HepG2 (cell line): ENCODE results near the gene PRDX5. TPM values are rescaled to one million over a fixed set of nuclear protein-coding genes. Genes with fewer than 3 reads are reported as not detected.

Experiments used
- ATAC-seq: fragments of 200-7000 bp; cut with Tn5 transposase; 3 replicates; pipeline ENCODE4 v1.9.1; 2020; ENCODE audit warnings: mild to moderate bottlenecking, moderate library complexity
- BruUV-seq: library from RNA; stranded (reverse); fragments of 400-500 nt; replicated peaks from 2 replicates; lab custom pipeline; 2021; lab: Mats Ljungman, UMichigan
- CTCF ChIA-PET: fragments of 300-600 bp; formaldehyde crosslinking; extraction: SDS; loops from one replicate; lab custom pipeline; 2021; ENCODE audit warnings: low total read pairs, inconsistent platforms, low intra/inter-chr PET ratio; lab: Yijun Ruan, JAX
- POLR2A ChIA-PET: fragments of 350-600 bp; sonication (Branson Sonifier 250); formaldehyde crosslinking; loops from one replicate; lab custom pipeline; 2020; ENCODE audit warnings: antibody characterized with exemption, inconsistent platforms; lab: Yijun Ruan, JAX
- DNase-seq: peaks from one replicate; pipeline ENCODE4 v3.0.0-alpha.2; 2015; ENCODE audit warnings: low spot score
- FAIRE-seq: peaks from 3 replicates; lab custom pipeline; 2011; peaks lifted over from hg19 to GRCh38; lab: Jason Lieb, UNC
- H2AFZ ChIP-seq: one replicate; pipeline ENCODE4 v1.6.1; 2011; ENCODE audit warnings: low read length, inconsistent platforms
- H3K27ac ChIP-seq: fragments of 300-600 bp; 3 replicates; pipeline ENCODE4 v1.8.0; 2011; ENCODE audit warnings: mixed run types, mild to moderate bottlenecking, mixed read lengths, low read length, inconsistent platforms; ENCODE audit not compliant: insufficient read depth; ENCODE audit errors: extremely low read length
- H3K27me3 ChIP-seq, 2 experiments: fragments of 200-600 bp in 1 of 2; 2 replicates in 1 of 2; 3 replicates in 1 of 2; pipeline versions ENCODE4 v1.6.0 to v1.8.0; 2011; ENCODE audit warnings: low read length in 2 of 2, mild to moderate bottlenecking in 2 of 2, moderate library complexity in 2 of 2, inconsistent platforms in 1 of 2; ENCODE audit not compliant: insufficient read depth in 2 of 2, control insufficient read depth in 1 of 2
- H3K36me3 ChIP-seq, 2 experiments: fragments of 200-600 bp in 1 of 2; replicated peaks in 1 of 2; 2 replicates in 1 of 2; 3 replicates in 1 of 2; pipeline versions ENCODE4 v1.5.1 to v1.8.0; 2011; ENCODE audit warnings: low read length in 2 of 2, inconsistent platforms in 1 of 2; ENCODE audit not compliant: insufficient read depth in 2 of 2, control insufficient read depth in 1 of 2
- H3K4me1 ChIP-seq: 2 replicates; pipeline ENCODE4 v1.5.1; 2012; ENCODE audit warnings: low read length, inconsistent platforms; ENCODE audit not compliant: insufficient read depth
- H3K4me2 ChIP-seq: 2 replicates; pipeline ENCODE4 v1.6.0; 2011; ENCODE audit warnings: low read depth, low read length, inconsistent platforms
- H3K4me3 ChIP-seq, 3 experiments: fragments of 200-600 bp in 1 of 3; sonication (generic), shearing (Covaris generic) in 1 of 3; replicated peaks in 1 of 3; 2 replicates each; pipeline ENCODE4 v1.5.1; 2011 to 2016; ENCODE audit warnings: low read length in 3 of 3, inconsistent platforms in 2 of 3, low read depth in 2 of 3, mild to moderate bottlenecking in 2 of 3, control low read depth in 1 of 3, mixed read lengths in 1 of 3; ENCODE audit not compliant: insufficient read depth in 1 of 3
- H3K79me2 ChIP-seq: one replicate; pipeline ENCODE4 v1.6.1; 2011; ENCODE audit warnings: low read length, inconsistent platforms; ENCODE audit not compliant: insufficient read depth
- H3K9ac ChIP-seq: 2 replicates; pipeline ENCODE4 v1.6.0; 2011; ENCODE audit warnings: mild to moderate bottlenecking, low read depth, low read length, inconsistent platforms; ENCODE audit not compliant: insufficient read depth
- H3K9me3 ChIP-seq: 2 replicates; pipeline ENCODE4 v1.5.1; 2012; ENCODE audit warnings: mild to moderate bottlenecking, low read length
- H4K20me1 ChIP-seq: 2 replicates; pipeline ENCODE4 v1.6.0; 2011; ENCODE audit warnings: inconsistent platforms, mild to moderate bottlenecking, low read length, moderate library complexity; ENCODE audit not compliant: insufficient read depth
- BCL6 ChIP-seq: IDR thresholded peaks from 2 replicates; pipeline ENCODE4 v1.6.1; 2016; ENCODE audit warnings: missing genetic modification reagents, missing compliant biosample characterization
- EED ChIP-seq: sonication (generic); formaldehyde crosslinking; IDR thresholded peaks from 2 replicates; pipeline ENCODE4 v1.5.0; 2020; ENCODE audit warnings: mild to moderate bottlenecking, missing genetic modification reagents
- HNRNPLL ChIP-seq: fragments of 200-400 bp; formaldehyde crosslinking; IDR thresholded peaks from 2 replicates; pipeline ENCODE4 v1.6.1; 2017; ENCODE audit warnings: mild to moderate bottlenecking, low read depth, low read length; ENCODE audit not compliant: poor library complexity, severe bottlenecking
- REXO4 ChIP-seq: sonication (generic); formaldehyde crosslinking; IDR thresholded peaks from 2 replicates; pipeline ENCODE4 v1.8.0; 2022; ENCODE audit warnings: missing genetic modification reagents, mild to moderate bottlenecking, borderline replicate concordance
- ZNF552 ChIP-seq: sonication (generic); formaldehyde crosslinking; IDR thresholded peaks from 2 replicates; pipeline ENCODE4 v1.9.0; 2022; ENCODE audit warnings: missing genetic modification reagents, mild to moderate bottlenecking, borderline replicate concordance
- ZNF615 ChIP-seq: sonication (generic); formaldehyde crosslinking; IDR thresholded peaks from 2 replicates; pipeline ENCODE4 v1.5.0; 2020; ENCODE audit warnings: mild to moderate bottlenecking, missing genetic modification reagents, borderline replicate concordance
- WGBS: methylation state at CpG from one replicate; pipeline ENCODE4 v1.1.6; 2017; ENCODE audit warnings: low lambda C conversion rate; 5-methylcytosine and 5-hydroxymethylcytosine counted together
- in situ Hi-C: cut with HindIII; loops from 2 replicates; pipeline ENCODE4 v1.10.0; 2017; ENCODE audit warnings: low pct_unique_long_range_greater_than_20kb; ENCODE audit not compliant: extremely low pct_ligation_motif_present
- intact Hi-C: fragments of 100-400 bp; cut with micrococcal nuclease; formaldehyde crosslinking; loops from one replicate; pipeline ENCODE4 v1.10.0; 2022; ENCODE audit not compliant: unreplicated experiment
- polyA plus RNA-seq, 8 experiments: library from polyadenylated mRNA; depleted of rRNA in 3 of 8; stranded (reverse) in 7 of 8; unstranded in 1 of 8; fragments of >200 nt; fragmentation: Illumina TruSeq in 4 of 8; extraction: Trizol in 4 of 8; gene quantifications; 2 replicates each; pipeline versions ENCODE4 v1.2.1 to v1.2.3, GENCODE V29; 2011 to 2016; ENCODE audit warnings: low read depth in 4 of 8, missing spikeins in 1 of 8, mixed read lengths in 1 of 8; ENCODE audit not compliant: insufficient read depth in 1 of 8
- total RNA-seq, 5 experiments: library from RNA; depleted of rRNA; stranded (reverse); fragments of >200 nt; fragmentation: Illumina TruSeq; extraction: Trizol; gene quantifications; 2 replicates each; pipeline ENCODE4 v1.2.3, GENCODE V29; 2016; ENCODE audit warnings: low read depth in 1 of 5
- TF ChIP-seq, protein P1 (sequence below): sonication (generic); formaldehyde crosslinking; IDR thresholded peaks from 2 replicates; pipeline ENCODE4 v1.4.0; 2020; ENCODE audit warnings: missing genetic modification reagents

PRDX5 gene
- total and polyA plus RNA-seq, 2 of the 13 experiments (the other 11 are each of a cell fraction or from before 2014, with no cell fraction given) = 215 to 311 TPM

DNA sequence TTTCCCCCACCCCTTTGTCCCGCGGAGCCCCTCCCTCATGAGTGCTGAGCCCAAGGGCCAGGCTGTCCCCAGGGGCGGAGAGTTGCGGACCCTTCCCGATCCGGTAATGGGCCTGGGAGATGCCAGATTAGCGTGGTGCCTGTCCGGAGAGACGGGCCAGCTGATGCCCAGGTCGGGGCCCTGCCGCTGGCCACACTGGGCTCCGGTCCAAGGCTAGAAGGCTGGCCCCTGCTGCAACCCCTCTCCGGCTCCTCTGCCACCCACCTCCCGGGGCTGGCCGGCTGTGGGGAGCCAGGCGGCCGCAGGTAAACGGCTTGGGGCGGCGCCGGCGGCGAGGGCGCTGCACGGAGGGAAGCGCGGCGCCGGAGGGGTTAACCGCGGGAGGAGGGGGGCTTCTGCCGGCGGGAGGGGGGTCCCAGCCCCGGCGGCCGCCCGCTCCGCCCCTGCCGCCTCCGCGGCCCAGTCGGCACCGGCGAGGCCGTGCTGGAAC is 26.6 kb upstream of the PRDX5 start, which contains the start of gene KCNK4:
TSS of gene KCNK4 (plus strand) at position 41 of the 490 bp plus-strand sequence. CDS start 1,717 bp downstream, outside the sequence.
- H3K27ac ChIP-seq = no peak within 1 kb of the TSS
- ATAC-seq = no peak

DNA sequence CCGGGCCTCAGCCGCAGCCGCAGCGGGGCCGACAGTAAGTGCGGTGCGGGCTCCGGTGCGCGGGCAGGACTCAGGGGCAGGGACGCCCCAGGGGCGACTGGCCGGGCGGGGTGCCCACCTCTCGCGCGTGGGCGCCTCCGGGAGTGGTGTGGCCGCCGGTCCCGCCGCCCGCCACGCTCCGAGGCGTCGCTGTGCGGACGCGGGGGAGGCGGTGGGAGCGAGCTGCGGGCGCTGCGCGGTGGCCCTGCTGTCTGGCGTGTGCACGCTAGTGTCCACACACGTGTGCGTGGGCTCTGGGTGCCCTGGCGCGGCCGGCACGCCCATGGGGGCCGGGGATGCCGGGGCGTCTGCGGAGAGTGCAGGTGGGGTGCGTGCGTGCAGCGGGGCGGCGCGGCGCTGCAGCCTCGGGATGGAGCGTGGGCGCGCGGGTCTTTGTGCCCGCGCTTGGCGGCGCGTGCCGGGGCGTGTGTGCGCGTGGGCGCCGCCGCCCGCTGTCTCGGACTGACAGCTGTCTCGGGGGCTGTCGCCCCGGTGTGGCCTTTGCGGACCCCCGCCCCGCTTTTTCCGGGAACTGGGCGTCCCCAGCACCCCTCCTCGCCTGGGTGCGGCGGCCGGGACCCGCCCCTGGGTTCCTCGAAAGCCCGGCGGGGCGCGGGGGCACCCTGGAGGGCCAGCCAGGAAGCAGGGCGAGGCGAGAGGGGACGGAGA is 26.0 kb upstream of the PRDX5 start:
- peak; percentile 17; the same call in 2 of the 3 replicates for ATAC-seq
- ChIA-PET CTCF (no interaction called here), POLR2A (interaction anchor here (0.5 kb wide), 1 partner anchor 103 kb away, joined by 3 read pairs; no protein-coding TSS in a partner anchor)
- no CpG with 5 or more reads among the region's 96 CpGs for WGBS
- Histone ChIP-seq H3K79me2 (no peaks in the 10 kb centered on the region), H3K27ac (no peak overlapping the region), H3K27me3 (peaks cover 22 to 63% of the 10 kb centered on the region in 2 experiments)
- FAIRE-seq = no peak
- TF ChIP-seq REXO4 (CRISPR knock-in tag) (no peak), ZNF615 (CRISPR knock-in tag) (no peak), BCL6 (CRISPR knock-in tag) (peak; percentile 93), EED (CRISPR knock-in tag) (peak; percentile 35; the same call in 1 of the 2 replicates)
- TF ChIP-seq, protein P1, sequence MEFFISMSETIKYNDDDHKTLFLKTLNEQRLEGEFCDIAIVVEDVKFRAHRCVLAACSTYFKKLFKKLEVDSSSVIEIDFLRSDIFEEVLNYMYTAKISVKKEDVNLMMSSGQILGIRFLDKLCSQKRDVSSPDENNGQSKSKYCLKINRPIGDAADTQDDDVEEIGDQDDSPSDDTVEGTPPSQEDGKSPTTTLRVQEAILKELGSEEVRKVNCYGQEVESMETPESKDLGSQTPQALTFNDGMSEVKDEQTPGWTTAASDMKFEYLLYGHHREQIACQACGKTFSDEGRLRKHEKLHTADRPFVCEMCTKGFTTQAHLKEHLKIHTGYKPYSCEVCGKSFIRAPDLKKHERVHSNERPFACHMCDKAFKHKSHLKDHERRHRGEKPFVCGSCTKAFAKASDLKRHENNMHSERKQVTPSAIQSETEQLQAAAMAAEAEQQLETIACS (CRISPR knock-in tag) = 0 out of 2 replicates have a peak, but pooled peaks have one; percentile 47
- TF ChIP-seq, all 625 proteins: peak for 3
- intact Hi-C loops (no loop called here), in situ Hi-C loops (no loop called here)
- no peak overlapping the region for H3K9ac ChIP-seq
- H3K4me2 ChIP-seq = peak overlapping the region; percentile 60
- H2AFZ ChIP-seq = no peak overlapping the region
- peak overlapping the region; percentile 16 to 61 (median 26); a peak in 4 of 6 replicates for H3K4me3 ChIP-seq
- H4K20me1 ChIP-seq = no peaks in the 10 kb centered on the region
- H3K9me3 ChIP-seq = no peaks in the 10 kb centered on the region
- DNase-seq = no peak
- no TSS peak for BruUV-seq
- 0 out of 2 replicates have a peak, but pooled peaks cover 13% of the 10 kb centered on the region for H3K4me1 ChIP-seq
- no peaks in the 10 kb centered on the region for H3K36me3 ChIP-seq

More for the DNA sequence above, 26.6 kb upstream of the PRDX5 start, which contains the start of gene KCNK4:
- in situ Hi-C loops (no loop called here), intact Hi-C loops (no loop called here)
- no peaks in the 10 kb centered on the region for H3K9me3 ChIP-seq
- CTCF ChIA-PET = no interaction called here
- WGBS = 0% methylated on average over 4 of the region's 45 CpGs
- no peaks in the 10 kb centered on the region for H3K36me3 ChIP-seq
- BruUV-seq = no TSS peak
- no peak within 1 kb of the TSS for H3K9ac ChIP-seq
- no peaks in the 10 kb centered on the region for H3K79me2 ChIP-seq
- DNase-seq (no peak), FAIRE-seq (no peak)
- POLR2A ChIA-PET = interaction anchor here (0.5 to 1.0 kb wide), 2 partner anchors 13 to 102 kb away, joined by 3 read pairs; no protein-coding TSS in a partner anchor
- peak within 1 kb of the TSS; percentile 16 to 61 (median 26); a peak in 4 of 6 replicates for H3K4me3 ChIP-seq
- H2AFZ ChIP-seq = no peak within 1 kb of the TSS
- peaks cover 19% of the 10 kb centered on the region; the same call in 1 of the 2 replicates for H3K4me1 ChIP-seq
- H3K4me2 ChIP-seq = peak within 1 kb of the TSS; percentile 60
- no peak for TF ChIP-seq ZNF552
- peak; percentile 25 for TF ChIP-seq HNRNPLL
- peaks cover 19 to 57% of the 10 kb centered on the region in 2 experiments for H3K27me3 ChIP-seq
- H4K20me1 ChIP-seq = no peaks in the 10 kb centered on the region
